Immature natural killer cell (primary cell): Measurements from ENCODE around the gene GPR179. TPM values are rescaled to one million over a fixed set of nuclear protein-coding genes. Genes with fewer than 3 reads are reported as not detected.
A peak's percentile ranks its signal among the peaks of the same experiment; 100 is the strongest.
"Not testable (repeated sequence)": the region's sequence is repeated elsewhere in the genome, so short reads cannot be mapped to it uniquely, and the experiment has no call there.

Experiments used
- DNase-seq, 3 donors: peaks; one replicate each; pipeline ENCODE4 v3.0.0; 2022; ENCODE audit warnings: mixed read lengths in 1 of 3
- H3K27ac Mint-ChIP-seq, 6 donors: one replicate each; pipeline ENCODE4 v1.8.0; 2020; ENCODE audit warnings: mixed read lengths in 6 of 6, mild to moderate bottlenecking in 5 of 6, inconsistent platforms in 4 of 6, moderate library complexity in 3 of 6
- H3K27me3 Mint-ChIP-seq, 3 donors: one replicate each; pipeline ENCODE4 v1.8.0; 2020 to 2021; ENCODE audit warnings: low read depth in 3 of 3, mild to moderate bottlenecking in 3 of 3, mixed read lengths in 3 of 3, moderate library complexity in 3 of 3, inconsistent platforms in 1 of 3
- H3K36me3 Mint-ChIP-seq, 3 donors: one replicate each; pipeline ENCODE4 v1.8.0; 2020; ENCODE audit warnings: mixed read lengths in 3 of 3, inconsistent platforms in 2 of 3, mild to moderate bottlenecking in 2 of 3
- H3K4me1 Mint-ChIP-seq, 2 donors: one replicate each; pipeline ENCODE4 v1.8.0; 2020; ENCODE audit warnings: inconsistent platforms in 2 of 2, mild to moderate bottlenecking in 2 of 2, mixed read lengths in 2 of 2, moderate library complexity in 1 of 2
- H3K4me3 Mint-ChIP-seq, 5 donors: one replicate each; pipeline ENCODE4 v1.8.0; 2020; ENCODE audit warnings: mild to moderate bottlenecking in 5 of 5, mixed read lengths in 5 of 5, inconsistent platforms in 3 of 5, moderate library complexity in 3 of 5
- H3K9me3 Mint-ChIP-seq, 6 donors: one replicate each; pipeline ENCODE4 v1.8.0; 2020; ENCODE audit warnings: mild to moderate bottlenecking in 6 of 6, mixed read lengths in 6 of 6, inconsistent platforms in 4 of 6, moderate library complexity in 3 of 6
- polyA plus RNA-seq, 3 donors: library from polyadenylated mRNA; unstranded; fragments of 300-500 nt; fragmentation: Illumina TruSeq; gene quantifications; one replicate each; pipeline ENCODE4 v1.2.3, GENCODE V29; 2021

GPR179 gene
- polyA plus RNA-seq, 3 donors from 2014 or later = not detected

GRCh38 chr17:38324772-38325171 is 19.0 kb downstream of the GPR179 start:
- H3K9me3 Mint-ChIP-seq = no peaks in the 10 kb centered on the region

GRCh38 chr17:38324141-38324697 is 19.5 kb downstream of the GPR179 start:
- H3K27me3 Mint-ChIP-seq = peaks cover 1 to 10% (median 5%) of the 10 kb centered on the region in 3 donors
- H3K4me3 Mint-ChIP-seq = no peak overlapping the region
- H3K9me3 Mint-ChIP-seq = no peaks in the 10 kb centered on the region
- H3K36me3 Mint-ChIP-seq = peaks cover 11 to 18% (median 16%) of the 10 kb centered on the region in 3 donors
- no peak overlapping the region for H3K27ac Mint-ChIP-seq
- no peak for DNase-seq
- no peaks in the 10 kb centered on the region for H3K4me1 Mint-ChIP-seq

More at GRCh38 chr17:38324772-38325171, 19.0 kb downstream of the GPR179 start:
- no peak overlapping the region for H3K4me3 Mint-ChIP-seq
- peaks cover 11 to 18% (median 16%) of the 10 kb centered on the region in 3 donors for H3K36me3 Mint-ChIP-seq
- no peak for DNase-seq
- peaks cover 1 to 10% (median 5%) of the 10 kb centered on the region in 3 donors for H3K27me3 Mint-ChIP-seq
- H3K27ac Mint-ChIP-seq = no peak overlapping the region
- no peaks in the 10 kb centered on the region for H3K4me1 Mint-ChIP-seq

- Mint-ChIP-seq H3K36me3 (peaks cover 14 to 19% (median 17%) of the 10 kb centered on the region in 3 donors), H3K9me3 (no peaks in the 10 kb centered on the region), H3K4me3 (no peak overlapping the region), H3K27me3 (peaks cover 1 to 8% (median 4%) of the 10 kb centered on the region in 3 donors), H3K27ac (no peak overlapping the region), H3K4me1 (no peaks in the 10 kb centered on the region)
- no peak for DNase-seq
Measured at GRCh38 chr17:38322897-38323296, 20.9 kb downstream of the GPR179 start.

GRCh38 chr17:38322156-38322779 is 21.5 kb downstream of the GPR179 start:
- Mint-ChIP-seq H3K27ac (no peak overlapping the region), H3K9me3 (no peaks in the 10 kb centered on the region), H3K27me3 (peaks cover 0 to 8% (median 1%) of the 10 kb centered on the region in 3 donors), H3K36me3 (peaks cover 14 to 23% (median 21%) of the 10 kb centered on the region in 3 donors), H3K4me3 (no peak overlapping the region), H3K4me1 (no peaks in the 10 kb centered on the region)
- DNase-seq = peak; percentile 43 to 59 (median 52)

- H3K27ac Mint-ChIP-seq = no peak overlapping the region
- no peaks in the 10 kb centered on the region for H3K9me3 Mint-ChIP-seq
Measured at GRCh38 chr17:38320482-38320881, 23.3 kb downstream of the GPR179 start.

GRCh38 chr17:38317081-38317480 is 26.7 kb downstream of the GPR179 start:
- Mint-ChIP-seq H3K4me3 (no peak overlapping the region), H3K27ac (no peak overlapping the region), H3K27me3 (peaks cover 0 to 8% (median 0%) of the 10 kb centered on the region in 3 donors), H3K9me3 (no peaks in the 10 kb centered on the region), H3K36me3 (peaks cover 18 to 31% (median 21%) of the 10 kb centered on the region in 3 donors), H3K4me1 (no peaks in the 10 kb centered on the region)
- DNase-seq = no peak

More at GRCh38 chr17:38320482-38320881, 23.3 kb downstream of the GPR179 start:
- Mint-ChIP-seq H3K27me3 (peaks cover 0 to 8% (median 0%) of the 10 kb centered on the region in 3 donors), H3K4me1 (no peaks in the 10 kb centered on the region), H3K4me3 (no peak overlapping the region), H3K36me3 (peaks cover 18 to 27% (median 25%) of the 10 kb centered on the region in 3 donors)
- DNase-seq = no peak

- Mint-ChIP-seq H3K27ac (no peak overlapping the region), H3K4me3 (no peak overlapping the region), H3K36me3 (peaks cover 11 to 25% (median 15%) of the 10 kb centered on the region in 3 donors), H3K4me1 (no peaks in the 10 kb centered on the region), H3K27me3 (peaks cover 0 to 4% (median 0%) of the 10 kb centered on the region in 3 donors), H3K9me3 (no peaks in the 10 kb centered on the region)
- no peak for DNase-seq
Measured at GRCh38 chr17:38315497-38315896, 28.3 kb downstream of the GPR179 start.

- not testable (repeated sequence) for H3K9me3 Mint-ChIP-seq, H3K27me3 Mint-ChIP-seq, H3K36me3 Mint-ChIP-seq
- peaks cover 7 to 14% of the 10 kb centered on the region in 2 donors for H3K4me1 Mint-ChIP-seq
- peak; percentile 95 to 96 (median 95) for DNase-seq
- H3K4me3 Mint-ChIP-seq = peak within 1 kb of the TSS; percentile 89 to 96 (median 95)
- peak within 1 kb of the TSS; percentile 92 to 97 (median 96) for H3K27ac Mint-ChIP-seq
Measured at GRCh38 chr17:38296834-38297517, 46.8 kb downstream of the GPR179 start, which contains the start of gene MRPL45. Gene MRPL45 (plus strand): TSS chr17:38297168. CDS start chr17:38297184, 16 bp downstream.

GRCh38 chr17:38295602-38296365 is 48.0 kb downstream of the GPR179 start:
- not testable (repeated sequence) for H3K9me3 Mint-ChIP-seq, DNase-seq, H3K27me3 Mint-ChIP-seq, H3K36me3 Mint-ChIP-seq
- H3K4me1 Mint-ChIP-seq = peaks cover 7 to 14% of the 10 kb centered on the region in 2 donors
- H3K27ac Mint-ChIP-seq = peak overlapping the region in 5 of 6 donors; percentile 19 to 96 (median 51)
- H3K4me3 Mint-ChIP-seq = peak overlapping the region; percentile 36 to 96 (median 95)

GRCh38 chr17:38289760-38290159 is 54.0 kb downstream of the GPR179 start:
- H3K36me3 Mint-ChIP-seq, H3K4me1 Mint-ChIP-seq, H3K27me3 Mint-ChIP-seq, H3K4me3 Mint-ChIP-seq, H3K27ac Mint-ChIP-seq, H3K9me3 Mint-ChIP-seq, DNase-seq: not testable (repeated sequence)

GRCh38 chr17:38288217-38288827 is 55.4 kb downstream of the GPR179 start:
- DNase-seq, H3K36me3 Mint-ChIP-seq, H3K27ac Mint-ChIP-seq, H3K9me3 Mint-ChIP-seq, H3K4me3 Mint-ChIP-seq, H3K4me1 Mint-ChIP-seq, H3K27me3 Mint-ChIP-seq: not testable (repeated sequence)

GRCh38 chr17:38286501-38287091 is 57.2 kb downstream of the GPR179 start:
- H3K4me3 Mint-ChIP-seq, H3K27ac Mint-ChIP-seq, H3K4me1 Mint-ChIP-seq, DNase-seq, H3K9me3 Mint-ChIP-seq, H3K27me3 Mint-ChIP-seq, H3K36me3 Mint-ChIP-seq: not testable (repeated sequence)

- not testable (repeated sequence) for H3K27ac Mint-ChIP-seq, DNase-seq, H3K4me1 Mint-ChIP-seq, H3K36me3 Mint-ChIP-seq, H3K9me3 Mint-ChIP-seq, H3K27me3 Mint-ChIP-seq, H3K4me3 Mint-ChIP-seq
Measured at GRCh38 chr17:38285994-38286393, 57.8 kb downstream of the GPR179 start.
